Endothelial cell of umbilical vein (primary cell): ENCODE data around the gene C11orf68. TPM values are rescaled to one million over a fixed set of nuclear protein-coding genes. Genes with fewer than 3 reads are reported as not detected.

Experiments
- BruUV-seq: library from RNA; stranded (reverse); fragments of 400-500 nt; replicated peaks from 2 replicates; lab custom pipeline; 2021; lab: Mats Ljungman, UMichigan
- CTCF ChIA-PET: fragments of 300-600, 350-600 bp; sonication (Branson Sonifier 250); formaldehyde crosslinking; loops from one replicate; lab custom pipeline; 2021; ENCODE audit warnings: antibody characterized with exemption, inconsistent platforms; lab: Charles Lee
- POLR2A ChIA-PET: fragments of 300-600, 350-600 bp; sonication (Branson Sonifier 250); formaldehyde crosslinking; loops from one replicate; lab custom pipeline; 2021; ENCODE audit warnings: antibody characterized with exemption, inconsistent platforms; lab: Charles Lee
- DNase-seq: peaks from one replicate; pipeline ENCODE4 v3.0.0-alpha.2; 2011; ENCODE audit warnings: low read depth, low spot score
- FAIRE-seq: peaks from 2 replicates; lab custom pipeline; 2011; peaks lifted over from hg19 to GRCh38; lab: Jason Lieb, UNC
- H2AFZ ChIP-seq: 2 replicates; pipeline ENCODE4 v1.6.0; 2012; ENCODE audit warnings: low read depth, low read length, control low read depth, inconsistent platforms
- H3K27ac ChIP-seq: 2 replicates; pipeline ENCODE4 v1.5.1; 2011; ENCODE audit warnings: low read depth, mild to moderate bottlenecking, control low read depth, low read length, moderate library complexity; ENCODE audit not compliant: insufficient read depth
- H3K27me3 ChIP-seq, 2 experiments: 2 replicates each; pipeline versions ENCODE4 v1.6.0 to v1.6.1; 2011; ENCODE audit warnings: low read length in 2 of 2, mixed read lengths in 1 of 2; ENCODE audit not compliant: control insufficient read depth in 2 of 2, insufficient read depth in 2 of 2
- H3K36me3 ChIP-seq, 2 experiments: 2 replicates in 1 of 2; 3 replicates in 1 of 2; pipeline ENCODE4 v1.5.1; 2011; ENCODE audit warnings: low read length in 2 of 2, mild to moderate bottlenecking in 1 of 2, moderate library complexity in 1 of 2; ENCODE audit not compliant: control insufficient read depth in 2 of 2, insufficient read depth in 2 of 2; ENCODE audit errors: extremely low read depth in 1 of 2
- H3K4me1 ChIP-seq: 3 replicates; pipeline ENCODE4 v1.5.1; 2011; ENCODE audit warnings: mild to moderate bottlenecking, low read length; ENCODE audit not compliant: control insufficient read depth, insufficient read depth; ENCODE audit errors: extremely low read depth
- H3K4me2 ChIP-seq: 2 replicates; pipeline ENCODE4 v1.6.1; 2011; ENCODE audit warnings: low read length, control low read depth, mixed read lengths; ENCODE audit not compliant: insufficient read depth
- H3K4me3 ChIP-seq, 3 experiments: fragments of 200-600 bp in 1 of 3; sonication (generic), shearing (Covaris generic) in 1 of 3; replicated peaks in 1 of 3; 2 replicates each; pipeline ENCODE4 v1.5.1; 2011 to 2016; ENCODE audit warnings: control low read depth in 3 of 3, low read length in 3 of 3, mild to moderate bottlenecking in 2 of 3, inconsistent platforms in 1 of 3, low read depth in 1 of 3, moderate library complexity in 1 of 3; ENCODE audit not compliant: insufficient read depth in 1 of 3
- H3K79me2 ChIP-seq: 2 replicates; pipeline ENCODE4 v1.6.0; 2012; ENCODE audit warnings: low read length, inconsistent platforms; ENCODE audit not compliant: control insufficient read depth, insufficient read depth
- H3K9ac ChIP-seq: replicated peaks from 2 replicates; pipeline ENCODE3; 2011; ENCODE audit warnings: low read length, control low read depth; ENCODE audit not compliant: insufficient read depth; ENCODE audit errors: extremely low read depth
- H3K9me1 ChIP-seq: replicated peaks from 3 replicates; pipeline ENCODE4 v1.6.0; 2011; ENCODE audit warnings: mild to moderate bottlenecking, low read length; ENCODE audit not compliant: control insufficient read depth, insufficient read depth; ENCODE audit errors: extremely low read depth
- H3K9me3 ChIP-seq: replicated peaks from 2 replicates; pipeline ENCODE4 v1.5.1; 2012; ENCODE audit warnings: low read length, inconsistent platforms; ENCODE audit not compliant: control insufficient read depth, insufficient read depth
- H4K20me1 ChIP-seq: replicated peaks from 2 replicates; pipeline ENCODE3; 2011; ENCODE audit warnings: mild to moderate bottlenecking, low read length; ENCODE audit not compliant: control insufficient read depth, insufficient read depth; ENCODE audit errors: extremely low read depth
- CTCF ChIP-seq, 2 donors: IDR thresholded peaks; 1 replicate in 1 of 2; 2 replicates in 1 of 2; pipeline ENCODE4 v1.5.1; 2011; ENCODE audit warnings: low read length in 2 of 2, mild to moderate bottlenecking in 2 of 2, moderate library complexity in 2 of 2, control low read depth in 1 of 2, inconsistent platforms in 1 of 2, low read depth in 1 of 2; ENCODE audit not compliant: insufficient read depth in 1 of 2; ENCODE audit errors: extremely low read depth in 1 of 2
- EZH2 ChIP-seq: IDR thresholded peaks from 2 replicates; pipeline ENCODE4 v1.6.1; 2012; ENCODE audit warnings: borderline replicate concordance, low read depth, mild to moderate bottlenecking, moderate library complexity, low read length, inconsistent platforms; ENCODE audit not compliant: severe bottlenecking
- FOS ChIP-seq: IDR thresholded peaks from 2 replicates; pipeline ENCODE4 v1.6.1; 2011; ENCODE audit warnings: mild to moderate bottlenecking, low read length, moderate library complexity, borderline replicate concordance; ENCODE audit not compliant: insufficient read depth
- GATA2 ChIP-seq: IDR thresholded peaks from 2 replicates; pipeline ENCODE4 v1.7.0; 2011; ENCODE audit warnings: low read depth, mild to moderate bottlenecking, moderate library complexity, mixed read lengths, low read length; ENCODE audit not compliant: insufficient read length, insufficient read depth
- MAX ChIP-seq: IDR thresholded peaks from 2 replicates; pipeline ENCODE4 v1.6.1; 2011; ENCODE audit not compliant: insufficient read depth, insufficient read length
- MYC ChIP-seq: IDR thresholded peaks from one replicate; pipeline ENCODE4 v1.6.1; 2011; ENCODE audit warnings: mild to moderate bottlenecking, low read depth, low read length
- POLR2A ChIP-seq: IDR thresholded peaks from 2 replicates; pipeline ENCODE4 v1.6.1; 2012; ENCODE audit warnings: low read depth, mild to moderate bottlenecking, control low read depth, low read length
- POLR2AphosphoS5 ChIP-seq: IDR thresholded peaks from 2 replicates; pipeline ENCODE4 v1.6.1; 2012; ENCODE audit warnings: low read depth, mild to moderate bottlenecking, control low read depth, low read length, moderate library complexity; ENCODE audit not compliant: insufficient read depth
- dilution Hi-C: fragments of 300-500 bp; cut with MboI; formaldehyde crosslinking; loops from one replicate; pipeline ENCODE4 v1.15.0; 2019; ENCODE audit warnings: low sequenced_read_pairs; ENCODE audit not compliant: extremely low pct_ligation_motif_present
- intact Hi-C: fragments of 100-400 bp; cut with micrococcal nuclease; formaldehyde crosslinking; loops from one replicate; pipeline ENCODE4 v1.10.0; 2022
- polyA plus RNA-seq, 4 experiments: library from polyadenylated mRNA; depleted of rRNA in 3 of 4; stranded (reverse) in 3 of 4; unstranded in 1 of 4; fragments of >200 nt; gene quantifications; 2 replicates each; pipeline versions ENCODE4 v1.2.1 to v1.2.3, GENCODE V29; 2011 to 2012; ENCODE audit warnings: missing spikeins in 1 of 4
- total RNA-seq: library from RNA; stranded (reverse); gene quantifications from 2 replicates; pipeline ENCODE4 v1.2.3, GENCODE V29; 2021

The C11orf68 gene
- total and polyA plus RNA-seq, 2 donors (not counting 3 experiments of a cell fraction or from before 2014, with no cell fraction given) = 35.6 to 66.5 TPM

DNA sequence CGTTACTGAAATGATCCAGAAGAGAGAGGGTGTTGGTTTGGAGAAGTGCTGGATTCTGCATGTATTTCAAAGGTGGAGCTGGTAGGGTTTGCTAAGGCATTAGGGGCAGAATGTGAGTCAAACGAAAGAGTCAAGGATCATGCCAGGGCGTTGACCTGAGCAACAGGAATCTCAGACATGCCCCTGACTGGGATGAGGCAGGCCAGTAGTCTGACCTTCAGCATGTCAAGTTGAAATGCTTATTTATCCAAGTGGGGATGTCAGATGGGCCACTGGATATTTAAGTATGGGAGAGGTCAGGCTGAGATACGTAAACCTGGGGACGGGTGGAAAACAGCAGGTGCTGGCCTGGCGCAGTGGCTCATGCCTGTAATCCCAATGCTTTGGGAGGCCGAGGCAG, 23.7 kb upstream of the C11orf68 start:
- no peak overlapping the region for H3K9ac ChIP-seq
- H3K9me1 ChIP-seq = no peaks in the 10 kb centered on the region
- no peaks in the 10 kb centered on the region for H3K9me3 ChIP-seq
- POLR2A ChIA-PET = no interaction called here
- H3K36me3 ChIP-seq = no peaks in the 10 kb centered on the region
- peaks cover 0 to 1% of the 10 kb centered on the region in 2 experiments for H3K27me3 ChIP-seq
- no peak for TF ChIP-seq MAX
- no peak for TF ChIP-seq POLR2A
- no peak for TF ChIP-seq POLR2AphosphoS5
- no peak for TF ChIP-seq CTCF (IDR thresholded peaks at IDR 0.05; ENCODE audit: extremely low read depth in 1 of 2, insufficient read depth in 1 of 2, low read depth in 1 of 2, low read length in 2 of 2)
- TF ChIP-seq GATA2 = no peak
- TF ChIP-seq EZH2 = no peak
- no peak for TF ChIP-seq FOS
- TF ChIP-seq MYC = no peak
- H2AFZ ChIP-seq = no peak overlapping the region
- CTCF ChIA-PET = interaction anchor here (1.4 kb wide), 1 partner anchor 58 kb away, joined by 3 read pairs; no protein-coding TSS in a partner anchor
- no peak overlapping the region for H3K27ac ChIP-seq
- no peak overlapping the region for H3K4me3 ChIP-seq
- no peak overlapping the region for H3K4me2 ChIP-seq
- peaks cover 7% of the 10 kb centered on the region for H3K4me1 ChIP-seq
- DNase-seq (no peak), FAIRE-seq (no peak)
- BruUV-seq = no TSS peak
- H3K79me2 ChIP-seq = no peaks in the 10 kb centered on the region
- dilution Hi-C loops (no loop called here), intact Hi-C loops (no loop called here)
- no peaks in the 10 kb centered on the region for H4K20me1 ChIP-seq
